PFSK-1 (cell line): ENCODE results near the gene DYDC1.

Source experiments
- FOXP2 ChIP-seq: optimal IDR thresholded peaks from 2 replicates; pipeline ENCODE3; 2011; ENCODE audit warnings: borderline replicate concordance, control low read depth, inconsistent platforms; ENCODE audit not compliant: insufficient read depth; ENCODE audit errors: extremely low read length, extremely low read depth
- POLR2AphosphoS5 ChIP-seq: IDR thresholded peaks from 2 replicates; pipeline ENCODE4 v1.6.1; 2012; ENCODE audit warnings: low read depth, mild to moderate bottlenecking, control low read depth, low read length, moderate library complexity
- REST ChIP-seq, 2 experiments: IDR thresholded peaks; 2 replicates each; pipeline versions ENCODE4 v1.6.1 to v1.8.0; 2011 to 2012; ENCODE audit warnings: low read depth in 2 of 2, low read length in 2 of 2, control low read depth in 1 of 2, inconsistent platforms in 1 of 2, mild to moderate bottlenecking in 1 of 2, moderate library complexity in 1 of 2; ENCODE audit not compliant: insufficient read depth in 1 of 2
- SIN3A ChIP-seq: IDR thresholded peaks from 2 replicates; pipeline ENCODE4 v1.6.1; 2012; ENCODE audit warnings: mild to moderate bottlenecking, low read length, moderate library complexity, borderline replicate concordance; ENCODE audit not compliant: insufficient read depth
- TAF1 ChIP-seq: IDR thresholded peaks from 2 replicates; pipeline ENCODE4 v1.6.1; 2012; ENCODE audit warnings: low read length, control low read depth, borderline replicate concordance; ENCODE audit not compliant: insufficient read depth

Gene DYDC1

GRCh38 chr10:80400136-80400804 lies 43.7 kb upstream of the DYDC1 start:
- TF ChIP-seq REST (IDR thresholded peaks at IDR 0.05; ENCODE audit: insufficient read depth in 1 of 2, low read depth in 2 of 2, low read length in 2 of 2) = no peak
- TF ChIP-seq TAF1 = no peak
- no peak for TF ChIP-seq FOXP2
- no peak for TF ChIP-seq SIN3A
- no peak for TF ChIP-seq POLR2AphosphoS5

GRCh38 chr10:80397014-80397413 lies 40.5 kb upstream of the DYDC1 start:
- TF ChIP-seq REST (IDR thresholded peaks at IDR 0.05; ENCODE audit: insufficient read depth in 1 of 2, low read depth in 2 of 2, low read length in 2 of 2) (no peak), POLR2AphosphoS5 (no peak), SIN3A (no peak), FOXP2 (no peak), TAF1 (no peak)

- TF ChIP-seq SIN3A (no peak), TAF1 (no peak), REST (IDR thresholded peaks at IDR 0.05; ENCODE audit: insufficient read depth in 1 of 2, low read depth in 2 of 2, low read length in 2 of 2) (no peak), FOXP2 (no peak), POLR2AphosphoS5 (no peak)
Observed at GRCh38 chr10:80394358-80394916, 37.9 kb upstream of the DYDC1 start.

- TF ChIP-seq SIN3A = no peak
- no peak for TF ChIP-seq TAF1
- no peak for TF ChIP-seq FOXP2
- TF ChIP-seq REST (IDR thresholded peaks at IDR 0.05; ENCODE audit: insufficient read depth in 1 of 2, low read depth in 2 of 2, low read length in 2 of 2) = no peak
- TF ChIP-seq POLR2AphosphoS5 = no peak
Observed at GRCh38 chr10:80392250-80392649, 35.7 kb upstream of the DYDC1 start.
